NCI-H1092 (cell line): ENCODE measurements around the gene LSR.

Experiments used
- DNase-seq: peaks from one replicate; lab custom pipeline; 2025; lab: John Stamatoyannopoulos, UW

The LSR gene

GRCh38 chr19:35302446-35302845, 53.6 kb downstream of the LSR start:
- no peak for DNase-seq

- DNase-seq = no peak
Measured at GRCh38 chr19:35303357-35303915, 54.6 kb downstream of the LSR start.

- DNase-seq = no peak
Measured at GRCh38 chr19:35304036-35304435, 55.2 kb downstream of the LSR start.

GRCh38 chr19:35305181-35305580, 56.4 kb downstream of the LSR start:
- DNase-seq = no peak

- no peak for DNase-seq
Measured at GRCh38 chr19:35306473-35307246, 57.9 kb downstream of the LSR start.

- DNase-seq = no peak
Measured at GRCh38 chr19:35307931-35308330, 59.1 kb downstream of the LSR start.

- no peak for DNase-seq
Measured at GRCh38 chr19:35308910-35309309, 60.1 kb downstream of the LSR start.

- DNase-seq = no peak
Measured at GRCh38 chr19:35309481-35310279, 60.9 kb downstream of the LSR start.

GRCh38 chr19:35310331-35310730, 61.5 kb downstream of the LSR start:
- DNase-seq = no peak

- DNase-seq = no peak
Measured at GRCh38 chr19:35310811-35311465, 62.1 kb downstream of the LSR start.

- DNase-seq = no peak
Measured at GRCh38 chr19:35311901-35312665, 63.3 kb downstream of the LSR start.

- DNase-seq = no peak
Measured at GRCh38 chr19:35313587-35313986, 64.8 kb downstream of the LSR start.

- no peak for DNase-seq
Measured at GRCh38 chr19:35314031-35314430, 65.2 kb downstream of the LSR start.

- DNase-seq = no peak
Measured at GRCh38 chr19:35314858-35315470, 66.2 kb downstream of the LSR start.

- DNase-seq = no peak
Measured at GRCh38 chr19:35315883-35316282, 67.1 kb downstream of the LSR start.

GRCh38 chr19:35316560-35316959, 67.8 kb downstream of the LSR start:
- no peak for DNase-seq
